ENCODE data around the gene NTNG1.

- TF ChIP-seq CTCF (IDR thresholded peaks at IDR 0.05; ENCODE audit: low read length) (no peak), EZH2phosphoT487 (IDR thresholded peaks at IDR 0.05; ENCODE audit: low read length) (no peak)
These were observed 2.7 kb upstream of the NTNG1 start for GRCh38 chr1:107138166-107138565.

All from MM.1S (cell line).